Adrenal gland (tissue), 5 donors: ENCODE data around the gene WWOX.

Experiments
- POLR2A ChIP-seq, 2 donors: fragments of 450-650 bp; IDR thresholded peaks; one replicate each; pipeline ENCODE4 v1.6.1; 2017; ENCODE audit warnings: antibody characterized with exemption in 2 of 2, mild to moderate bottlenecking in 2 of 2, moderate library complexity in 1 of 2
- TF ChIP-seq, protein P1 (sequence below), 6 experiments: fragments of 450-650 bp in 4 of 6; fragments of 200-600 bp in 2 of 6; sonication (generic) in 1 of 6; IDR thresholded peaks; 1 replicate in 5 of 6; 2 replicates in 1 of 6; pipeline versions ENCODE4 v1.5.1 to v1.8.0; 2016 to 2021; ENCODE audit warnings: antibody characterized with exemption in 6 of 6, mild to moderate bottlenecking in 2 of 6, moderate library complexity in 1 of 6
- donor health status: DM: no; HTN: no; CAD: no.

DNA sequence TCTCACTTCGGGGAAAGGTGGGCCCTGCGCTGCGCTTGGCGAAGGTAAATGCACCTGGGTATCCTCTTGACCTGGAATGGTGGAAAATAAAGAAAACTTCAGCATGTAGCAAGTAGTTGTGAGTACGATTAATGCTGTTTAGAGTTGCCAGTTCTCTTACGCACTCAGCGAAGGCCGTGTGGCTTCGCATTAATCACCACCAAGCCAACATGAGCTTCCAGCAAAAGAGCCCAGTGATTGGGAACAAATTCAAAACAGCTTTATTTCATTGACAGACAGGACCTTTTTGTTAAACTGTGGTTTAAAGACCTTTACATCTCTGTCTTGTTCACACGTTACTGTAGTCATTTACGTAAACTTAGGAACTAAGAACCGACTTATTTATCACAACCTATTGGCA, 969.7 kb downstream of the WWOX start:
- TF ChIP-seq, protein P1, sequence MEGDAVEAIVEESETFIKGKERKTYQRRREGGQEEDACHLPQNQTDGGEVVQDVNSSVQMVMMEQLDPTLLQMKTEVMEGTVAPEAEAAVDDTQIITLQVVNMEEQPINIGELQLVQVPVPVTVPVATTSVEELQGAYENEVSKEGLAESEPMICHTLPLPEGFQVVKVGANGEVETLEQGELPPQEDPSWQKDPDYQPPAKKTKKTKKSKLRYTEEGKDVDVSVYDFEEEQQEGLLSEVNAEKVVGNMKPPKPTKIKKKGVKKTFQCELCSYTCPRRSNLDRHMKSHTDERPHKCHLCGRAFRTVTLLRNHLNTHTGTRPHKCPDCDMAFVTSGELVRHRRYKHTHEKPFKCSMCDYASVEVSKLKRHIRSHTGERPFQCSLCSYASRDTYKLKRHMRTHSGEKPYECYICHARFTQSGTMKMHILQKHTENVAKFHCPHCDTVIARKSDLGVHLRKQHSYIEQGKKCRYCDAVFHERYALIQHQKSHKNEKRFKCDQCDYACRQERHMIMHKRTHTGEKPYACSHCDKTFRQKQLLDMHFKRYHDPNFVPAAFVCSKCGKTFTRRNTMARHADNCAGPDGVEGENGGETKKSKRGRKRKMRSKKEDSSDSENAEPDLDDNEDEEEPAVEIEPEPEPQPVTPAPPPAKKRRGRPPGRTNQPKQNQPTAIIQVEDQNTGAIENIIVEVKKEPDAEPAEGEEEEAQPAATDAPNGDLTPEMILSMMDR (IDR thresholded peaks at IDR 0.05) = no peak
- TF ChIP-seq POLR2A (IDR thresholded peaks at IDR 0.05) = no peak
